ENCODE measurements around the gene ELOA. TPM values are rescaled to one million over a fixed set of nuclear protein-coding genes. Genes with fewer than 3 reads are reported as not detected.

Gene ELOA
- total RNA-seq, 4 donors from 2014 or later: 33.3 to 49.9 (median 40.5) TPM

DNA sequence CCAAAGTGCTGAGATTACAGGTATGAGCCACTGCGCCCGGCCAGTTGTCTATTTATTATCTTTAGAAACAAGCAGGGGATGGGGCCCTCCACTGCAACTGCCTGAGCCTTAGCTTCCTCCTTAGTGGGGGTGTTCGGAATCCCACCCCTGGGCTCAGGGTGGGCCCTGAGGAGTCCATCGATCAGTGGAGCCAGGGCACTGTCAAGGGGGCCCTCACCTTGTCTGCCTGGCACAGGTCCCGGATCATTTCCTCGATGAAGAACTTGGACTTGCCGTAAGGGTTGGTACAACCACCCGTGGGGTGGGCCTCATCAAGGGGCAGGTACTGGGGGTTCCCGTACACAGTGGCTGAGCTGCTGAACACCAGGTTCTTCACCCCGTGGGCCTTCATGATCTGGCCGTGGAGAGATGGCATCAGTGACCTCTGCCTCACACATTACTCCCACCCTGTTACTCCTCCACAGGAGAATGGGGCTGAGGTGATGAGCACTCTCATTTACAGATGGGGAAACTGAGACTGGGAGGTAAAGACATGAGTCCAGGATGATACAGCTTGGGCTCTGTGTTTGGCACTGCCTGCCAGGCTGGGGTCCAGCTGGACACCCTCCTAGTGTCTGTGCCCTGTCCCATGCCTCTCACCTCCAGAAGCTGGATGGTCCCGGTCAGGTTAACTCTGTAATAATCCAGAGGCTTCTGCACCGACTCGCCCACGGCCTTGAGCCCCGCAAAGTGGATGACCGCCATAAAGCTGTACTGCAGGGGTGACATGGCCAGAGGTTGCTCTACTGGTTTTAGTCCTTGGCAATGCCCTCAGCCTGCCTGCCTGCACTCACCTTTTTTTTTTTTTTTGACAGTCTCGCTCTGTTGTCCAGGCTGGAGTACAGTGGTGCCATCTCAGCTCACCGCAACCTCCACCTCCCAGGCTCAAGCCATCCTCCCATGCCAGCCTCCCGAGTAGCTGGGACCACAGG is 54.5 kb downstream of the ELOA start:
- TF ChIP-seq, protein P1, sequence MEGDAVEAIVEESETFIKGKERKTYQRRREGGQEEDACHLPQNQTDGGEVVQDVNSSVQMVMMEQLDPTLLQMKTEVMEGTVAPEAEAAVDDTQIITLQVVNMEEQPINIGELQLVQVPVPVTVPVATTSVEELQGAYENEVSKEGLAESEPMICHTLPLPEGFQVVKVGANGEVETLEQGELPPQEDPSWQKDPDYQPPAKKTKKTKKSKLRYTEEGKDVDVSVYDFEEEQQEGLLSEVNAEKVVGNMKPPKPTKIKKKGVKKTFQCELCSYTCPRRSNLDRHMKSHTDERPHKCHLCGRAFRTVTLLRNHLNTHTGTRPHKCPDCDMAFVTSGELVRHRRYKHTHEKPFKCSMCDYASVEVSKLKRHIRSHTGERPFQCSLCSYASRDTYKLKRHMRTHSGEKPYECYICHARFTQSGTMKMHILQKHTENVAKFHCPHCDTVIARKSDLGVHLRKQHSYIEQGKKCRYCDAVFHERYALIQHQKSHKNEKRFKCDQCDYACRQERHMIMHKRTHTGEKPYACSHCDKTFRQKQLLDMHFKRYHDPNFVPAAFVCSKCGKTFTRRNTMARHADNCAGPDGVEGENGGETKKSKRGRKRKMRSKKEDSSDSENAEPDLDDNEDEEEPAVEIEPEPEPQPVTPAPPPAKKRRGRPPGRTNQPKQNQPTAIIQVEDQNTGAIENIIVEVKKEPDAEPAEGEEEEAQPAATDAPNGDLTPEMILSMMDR (IDR thresholded peaks at IDR 0.05): no peak
- TF ChIP-seq POLR2A (IDR thresholded peaks at IDR 0.05): no peak
- no peaks in the 10 kb centered on the region for H3K9me3 ChIP-seq
- DNase-seq: no peak
- H3K4me1 ChIP-seq: peaks cover 11 to 29% of the 10 kb centered on the region in 2 donors
- 79 to 84% methylated on average over 19 of the region's 20 CpGs for WGBS, 2 donors
- H3K27ac ChIP-seq: no peak overlapping the region
- no peaks in the 10 kb centered on the region for H3K27me3 ChIP-seq
- H3K36me3 ChIP-seq: peaks cover 0 to 5% of the 10 kb centered on the region in 2 donors
- intact Hi-C loops (cut with DNase I): no loop called here
- no peak overlapping the region for H3K4me3 ChIP-seq (replicated peaks in 1 of 3)

DNA sequence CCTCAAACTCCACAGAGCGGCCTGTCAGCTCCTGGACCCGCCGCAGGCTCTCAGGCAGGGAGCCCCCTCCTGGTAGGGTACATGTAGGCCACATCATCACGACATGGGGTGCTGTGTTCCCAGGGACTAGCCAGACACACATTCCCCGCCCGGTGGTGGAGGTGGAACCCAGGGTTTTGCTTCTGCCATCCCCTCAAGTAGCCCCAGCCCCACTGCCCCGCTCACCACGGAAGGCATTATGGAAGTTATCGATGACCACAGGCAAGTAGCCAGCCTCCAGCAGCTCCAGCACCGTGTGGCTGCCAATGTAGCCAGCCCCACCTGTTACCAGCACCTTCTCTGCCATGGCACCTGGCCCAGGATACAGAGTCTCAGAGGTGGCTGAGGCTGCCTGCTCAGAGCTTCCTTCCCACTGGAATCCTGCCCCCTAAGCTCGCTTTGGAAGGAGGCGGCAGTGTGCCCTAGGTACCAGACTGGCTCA is 55.4 kb downstream of the ELOA start:
- intact Hi-C loops (cut with DNase I): no loop called here
- H3K4me1 ChIP-seq: peaks cover 8 to 21% of the 10 kb centered on the region in 2 donors
- TF ChIP-seq, protein P1 (IDR thresholded peaks at IDR 0.05): no peak
- no peak for TF ChIP-seq POLR2A (IDR thresholded peaks at IDR 0.05)
- H3K36me3 ChIP-seq: peaks cover 0 to 5% of the 10 kb centered on the region in 2 donors
- H3K9me3 ChIP-seq: no peaks in the 10 kb centered on the region
- H3K27me3 ChIP-seq: no peaks in the 10 kb centered on the region
- no peak for DNase-seq
- H3K4me3 ChIP-seq (replicated peaks in 1 of 3): no peak overlapping the region
- H3K27ac ChIP-seq: no peak overlapping the region
- 79 to 93% methylated on average over 8 to 10 of the region's 12 CpGs for WGBS, 2 donors

DNA sequence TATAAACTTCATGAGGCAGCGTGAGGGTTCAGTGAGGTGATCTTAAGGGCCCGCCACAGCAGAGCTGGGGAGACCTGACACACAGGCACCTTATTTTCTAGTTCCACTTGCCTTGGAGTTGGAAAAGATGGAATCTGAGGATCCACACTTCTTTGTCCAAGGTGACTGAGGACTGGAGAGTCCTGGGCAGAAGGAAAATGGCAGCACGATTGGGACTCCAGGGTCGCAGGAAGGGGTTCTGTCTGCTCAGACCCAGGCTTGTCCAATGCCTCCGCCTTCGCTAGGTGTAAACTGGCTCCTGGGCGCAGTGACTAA is 55.9 kb downstream of the ELOA start:
- Histone ChIP-seq H3K9me3 (no peaks in the 10 kb centered on the region), H3K4me3 (replicated peaks in 1 of 3) (no peak overlapping the region), H3K27me3 (no peaks in the 10 kb centered on the region), H3K36me3 (peaks cover 0 to 5% of the 10 kb centered on the region in 2 donors), H3K27ac (peak overlapping the region in 2 of 3 donors; percentile 28 to 89), H3K4me1 (peaks cover 8 to 20% of the 10 kb centered on the region in 2 donors)
- WGBS, 2 donors: 79 to 81% methylated on average over 5 to 7 of the region's 7 CpGs
- TF ChIP-seq POLR2A (IDR thresholded peaks at IDR 0.05): no peak
- TF ChIP-seq, protein P1 (IDR thresholded peaks at IDR 0.05): no peak
- intact Hi-C loops (cut with DNase I): no loop called here
- no peak for DNase-seq

DNA sequence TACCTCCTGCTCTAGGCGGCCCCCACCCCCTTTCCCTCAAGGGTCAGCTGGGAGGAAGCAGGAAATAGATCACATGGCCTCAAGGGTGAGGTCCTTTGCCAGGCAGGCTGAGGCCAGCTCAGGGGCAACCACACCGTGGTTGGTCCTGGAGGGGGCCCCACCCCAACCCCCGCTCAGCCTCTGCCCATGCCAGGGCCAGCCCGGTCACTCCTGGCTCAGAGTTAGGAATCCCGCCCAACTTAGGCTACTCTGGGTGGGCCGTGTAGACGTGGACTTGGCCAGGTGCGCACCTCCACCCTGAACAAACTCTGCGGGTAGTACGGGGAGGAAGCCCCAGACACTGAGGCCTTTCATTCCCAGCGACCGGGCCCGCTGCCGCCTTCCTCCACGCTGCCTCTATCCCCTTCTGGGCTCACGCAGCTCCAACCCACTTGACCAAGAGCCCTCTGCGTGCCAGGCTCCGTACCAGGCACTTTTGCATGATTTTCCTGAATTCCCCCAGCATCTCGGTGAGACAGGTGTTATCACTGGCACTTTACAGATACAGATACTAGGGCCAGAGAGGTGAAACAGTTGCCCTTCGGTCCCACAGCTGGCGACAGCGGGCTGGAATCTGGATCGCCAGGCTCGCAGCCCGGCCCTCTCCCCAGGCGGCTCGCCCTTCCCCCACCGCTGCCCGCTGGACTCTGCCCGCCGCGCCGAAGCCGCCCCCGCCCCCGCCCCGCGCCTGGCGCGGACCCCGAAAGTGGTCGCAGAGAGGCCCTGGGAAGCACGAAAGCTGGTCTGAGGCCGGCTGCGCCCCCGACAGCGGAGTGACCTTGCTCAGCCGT is 56.5 kb downstream of the ELOA start:
- Histone ChIP-seq H3K9me3 (no peaks in the 10 kb centered on the region), H3K36me3 (peaks cover 0 to 5% of the 10 kb centered on the region in 2 donors), H3K4me3 (replicated peaks in 1 of 3) (peak overlapping the region; percentile 64 to 71 (median 70)), H3K27me3 (no peaks in the 10 kb centered on the region), H3K27ac (peak overlapping the region in 2 of 3 donors; percentile 73 to 89), H3K4me1 (peaks cover 8 to 20% of the 10 kb centered on the region in 2 donors)
- WGBS, 2 donors: 2 to 8% methylated on average over 9 to 18 of the region's 48 CpGs
- DNase-seq: peak; percentile 51 to 55
- TF ChIP-seq, protein P1 (IDR thresholded peaks at IDR 0.05): no peak
- no peak for TF ChIP-seq POLR2A (IDR thresholded peaks at IDR 0.05)
- intact Hi-C loops (cut with DNase I): no loop called here
